HG03442 (cell line): ENCODE data around the gene EMP2.
A peak's percentile ranks its signal among the peaks of the same experiment; 100 is the strongest.
"Not testable (repeated sequence)": the region's sequence is repeated elsewhere in the genome, so short reads cannot be mapped to it uniquely, and the experiment has no call there.

Experiments used
- ATAC-seq: cut with Tn5 transposase; IDR thresholded peaks from one replicate; pipeline ENCODE4 v1.9.1; 2021; ENCODE audit warnings: mild to moderate bottlenecking, moderate library complexity; ENCODE audit not compliant: unreplicated experiment

The EMP2 gene

DNA sequence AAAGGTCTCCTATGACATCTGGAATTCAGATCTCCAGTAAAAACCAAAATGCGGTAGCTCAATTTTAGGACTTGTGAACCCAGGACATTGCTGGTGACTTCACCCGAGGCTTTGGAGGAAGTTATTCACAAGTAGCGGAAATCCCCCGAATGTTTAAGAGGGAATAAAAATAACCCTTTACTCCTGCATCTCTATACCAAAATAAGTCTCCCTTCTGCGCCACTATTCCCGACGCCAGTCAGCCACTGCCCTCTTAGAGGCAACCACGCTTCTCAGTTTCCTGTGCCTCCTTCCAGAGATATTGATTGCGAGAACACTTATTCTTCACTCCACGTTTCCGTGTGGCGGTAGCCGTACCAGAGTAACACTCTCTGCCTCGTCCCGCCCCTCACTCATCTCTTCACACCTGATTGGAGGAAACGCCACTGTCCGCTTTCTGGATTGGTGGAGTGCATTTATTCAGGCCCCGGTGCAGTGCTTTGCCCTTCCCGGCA, 27.4 kb downstream of the EMP2 start:
- ATAC-seq, result peak; percentile 94

DNA sequence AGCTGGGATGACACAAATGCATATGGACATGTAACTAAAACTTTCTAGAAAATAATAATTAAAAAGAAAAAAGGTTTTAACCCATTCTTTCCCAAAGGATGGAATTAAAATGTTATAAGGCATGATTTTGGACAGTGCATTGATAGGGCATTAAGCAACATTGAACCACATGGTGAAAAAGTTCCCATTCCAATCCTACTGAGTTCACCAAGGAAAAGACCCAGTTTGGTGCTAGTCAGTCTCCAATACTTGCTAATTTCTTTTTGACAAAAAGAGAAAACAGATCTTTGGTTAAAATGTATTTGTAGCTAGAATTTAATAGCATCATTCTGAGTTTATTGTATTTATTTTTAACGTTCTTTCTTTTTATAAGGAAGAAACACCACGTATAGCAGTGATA, 28.1 kb downstream of the EMP2 start:
- ATAC-seq, result no peak

DNA sequence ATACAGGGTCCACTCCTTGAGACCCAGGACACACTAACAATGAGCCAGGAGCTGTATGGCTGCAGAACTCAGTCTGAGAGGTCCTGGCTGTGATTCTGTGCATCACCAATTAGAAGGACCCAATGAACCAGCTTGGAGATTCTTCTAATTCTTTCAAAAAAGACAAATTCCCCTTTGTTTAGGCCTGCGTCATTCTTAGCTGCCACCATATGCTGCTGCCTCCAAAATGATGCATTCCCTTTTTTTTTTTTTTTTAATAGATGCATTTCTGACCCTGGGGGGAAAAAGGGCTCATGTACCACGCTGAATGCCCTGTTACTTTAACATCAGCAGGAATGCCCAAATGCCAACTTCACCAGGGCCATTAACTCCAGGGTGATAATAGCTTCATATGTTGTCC, 28.5 kb downstream of the EMP2 start:
- ATAC-seq, result no peak

DNA sequence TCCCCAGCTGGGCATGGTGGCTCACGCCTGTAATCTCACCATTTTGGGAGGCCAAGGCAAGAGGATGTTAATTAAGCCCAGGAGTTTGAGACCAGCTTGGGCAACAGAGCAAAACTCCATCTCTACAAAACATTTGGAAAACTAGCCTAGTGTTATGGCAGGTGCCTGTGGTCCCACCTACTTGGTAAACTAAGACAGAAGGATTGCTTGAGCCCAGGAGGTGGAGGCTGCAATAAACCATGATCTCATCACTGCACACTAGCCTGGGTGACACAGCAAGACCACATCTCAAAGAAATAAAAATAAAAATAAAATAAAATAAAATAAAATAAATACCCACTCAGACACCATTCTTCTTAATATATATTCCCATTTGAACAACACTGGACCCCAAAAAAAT, 32.0 kb downstream of the EMP2 start:
- no peak for ATAC-seq

DNA sequence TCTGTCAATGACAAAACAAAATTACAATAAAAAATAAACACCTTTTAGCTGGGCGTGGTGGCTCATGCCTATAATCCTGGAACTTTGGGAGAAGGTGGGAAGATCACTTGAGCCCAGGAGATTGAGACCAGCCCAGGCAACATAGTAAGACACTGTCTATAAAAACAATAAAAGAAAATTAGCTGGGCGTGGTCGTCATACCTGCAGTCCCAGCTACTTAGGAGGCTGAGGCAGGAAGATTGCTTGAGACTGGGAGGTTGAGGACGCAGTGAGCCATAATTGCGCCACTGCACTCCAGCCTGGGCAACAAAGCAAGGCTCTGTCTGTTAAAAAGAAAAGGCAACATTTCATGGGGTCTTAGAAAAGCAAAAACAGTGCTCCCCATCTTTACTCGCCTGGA, 32.7 kb downstream of the EMP2 start:
- no peak for ATAC-seq

DNA sequence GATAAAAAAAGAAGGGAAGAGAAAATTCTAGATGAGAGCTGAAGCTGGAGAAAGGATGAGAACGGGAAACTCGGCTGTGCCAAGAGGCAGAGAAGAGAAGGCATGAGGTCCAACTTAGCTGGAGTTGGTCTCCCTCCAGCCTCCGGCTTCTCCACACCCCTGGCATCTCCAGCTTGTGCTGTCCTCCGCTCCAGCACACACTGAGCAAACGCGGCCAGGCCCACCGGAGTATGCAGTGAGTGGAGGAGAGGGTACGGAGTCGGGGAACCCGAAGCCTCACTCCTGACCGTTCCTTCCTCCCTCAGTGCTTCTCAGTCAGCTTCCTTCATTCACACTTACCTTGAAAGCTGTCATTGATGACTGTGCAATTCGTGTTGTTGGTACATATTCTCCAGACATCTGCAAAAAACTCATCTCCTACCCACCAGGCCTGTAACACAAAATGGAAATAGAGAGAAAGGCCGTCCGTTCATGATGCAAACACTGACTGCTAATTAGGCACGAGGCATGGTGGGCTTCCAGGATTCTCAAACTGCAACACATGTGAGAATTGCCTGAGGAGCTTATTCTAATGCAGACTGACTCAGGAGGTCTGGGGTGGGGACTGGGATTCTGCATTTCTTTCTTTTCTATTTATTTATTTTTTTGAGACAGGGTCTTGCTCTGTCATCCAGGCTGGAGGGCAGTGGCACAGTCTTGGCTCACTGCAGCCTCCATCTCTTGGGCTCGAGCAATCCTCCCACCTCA, 37.0 kb downstream of the EMP2 start:
- no peak for ATAC-seq

DNA sequence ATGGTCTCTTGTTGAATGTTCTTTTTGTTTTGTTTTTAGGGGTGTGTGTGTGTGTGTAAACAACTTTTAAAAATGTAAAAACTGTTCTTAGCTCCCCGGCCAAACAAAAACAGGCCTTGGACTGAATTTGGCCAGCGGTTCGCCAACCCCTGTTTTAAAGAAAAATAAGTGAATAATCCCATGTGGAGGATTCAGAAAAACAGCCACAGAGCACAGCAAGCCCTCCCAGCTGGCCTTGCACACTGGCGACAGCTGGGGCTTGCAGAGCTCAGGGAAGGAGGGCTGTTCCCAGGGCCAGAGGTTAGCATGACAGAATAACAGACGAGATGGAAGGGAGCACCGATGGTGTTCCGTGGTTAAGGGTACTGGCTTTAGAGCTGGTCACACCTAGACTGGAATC, 39.0 kb downstream of the EMP2 start:
- no peak for ATAC-seq

DNA sequence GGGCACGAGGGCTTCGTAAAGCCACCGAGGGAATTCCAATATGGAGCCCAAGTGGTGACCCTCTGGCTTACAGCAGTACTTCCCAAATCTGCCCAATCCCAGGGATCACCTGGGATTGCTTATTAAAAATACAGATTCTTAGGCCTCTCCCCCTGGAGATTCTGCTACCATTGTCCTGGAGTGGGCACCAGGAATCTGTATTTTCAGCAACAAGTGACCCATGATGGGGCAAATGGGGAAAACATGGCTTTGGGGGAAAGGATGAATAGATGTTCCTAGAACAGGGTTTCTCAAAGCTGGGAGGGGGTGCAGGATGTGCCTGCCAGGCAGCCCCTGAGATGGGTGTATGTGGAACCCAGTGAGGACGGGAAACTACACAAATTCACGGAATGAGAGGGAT, 40.6 kb downstream of the EMP2 start:
- no peak for ATAC-seq

DNA sequence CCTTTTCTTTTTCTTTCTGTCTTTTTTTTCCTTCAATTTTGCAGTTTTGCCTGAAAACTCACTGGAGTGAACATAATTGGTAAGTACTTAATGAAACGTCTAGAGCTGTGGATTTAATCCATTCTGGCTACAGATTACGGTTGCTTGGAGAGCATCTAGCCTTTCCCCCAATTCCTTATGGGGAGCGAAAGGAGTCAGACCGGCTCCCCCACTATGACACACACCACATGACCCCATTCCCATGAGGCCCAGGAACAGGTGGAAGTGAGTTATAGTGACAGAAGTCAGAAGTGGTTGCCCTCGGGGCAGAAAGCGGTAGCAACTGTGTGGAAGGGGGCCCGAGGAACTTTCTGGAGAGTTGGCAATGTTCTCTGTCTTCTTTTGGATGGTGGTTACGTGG, 41.2 kb downstream of the EMP2 start:
- ATAC-seq, result no peak

DNA sequence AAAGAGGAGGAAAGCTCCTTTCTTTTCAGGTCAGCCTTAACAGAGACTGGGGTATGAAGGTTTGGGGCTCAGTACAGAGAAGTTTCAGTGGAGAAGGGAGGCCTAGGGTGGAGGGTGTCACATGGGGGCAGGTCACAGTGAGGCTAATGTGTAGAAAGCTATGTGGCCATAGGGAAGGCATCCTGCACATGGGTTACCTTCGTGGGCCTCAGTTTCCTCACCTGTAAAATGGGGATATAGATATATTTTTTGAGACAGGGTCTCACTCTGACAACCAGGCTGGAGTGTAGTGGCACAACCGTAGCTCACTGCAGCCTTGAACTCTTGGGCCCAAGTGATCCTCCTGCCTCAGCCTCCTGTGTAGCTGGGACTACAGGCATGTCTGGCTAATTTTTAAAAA, 41.8 kb downstream of the EMP2 start:
- no peak for ATAC-seq

DNA sequence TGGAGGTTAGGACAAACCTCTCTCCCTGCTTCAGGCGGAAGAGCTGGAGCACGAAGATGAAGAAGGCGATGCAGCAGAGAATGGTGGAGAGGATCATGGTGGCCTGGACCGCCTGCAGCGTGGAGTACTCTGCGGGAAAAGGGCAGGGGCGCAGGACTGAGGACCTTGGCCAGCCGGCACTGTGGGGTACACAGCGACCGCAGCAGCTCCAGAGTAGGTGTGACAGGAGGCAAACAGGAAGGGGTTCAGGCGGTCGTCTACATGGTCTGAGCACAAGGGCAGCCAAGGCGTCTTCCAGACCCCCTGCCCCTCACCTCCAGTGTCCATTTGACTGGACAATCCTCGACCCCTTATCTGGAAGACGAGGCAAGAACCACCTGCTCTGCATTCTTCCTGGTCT, 42.5 kb downstream of the EMP2 start:
- ATAC-seq, result no peak

DNA sequence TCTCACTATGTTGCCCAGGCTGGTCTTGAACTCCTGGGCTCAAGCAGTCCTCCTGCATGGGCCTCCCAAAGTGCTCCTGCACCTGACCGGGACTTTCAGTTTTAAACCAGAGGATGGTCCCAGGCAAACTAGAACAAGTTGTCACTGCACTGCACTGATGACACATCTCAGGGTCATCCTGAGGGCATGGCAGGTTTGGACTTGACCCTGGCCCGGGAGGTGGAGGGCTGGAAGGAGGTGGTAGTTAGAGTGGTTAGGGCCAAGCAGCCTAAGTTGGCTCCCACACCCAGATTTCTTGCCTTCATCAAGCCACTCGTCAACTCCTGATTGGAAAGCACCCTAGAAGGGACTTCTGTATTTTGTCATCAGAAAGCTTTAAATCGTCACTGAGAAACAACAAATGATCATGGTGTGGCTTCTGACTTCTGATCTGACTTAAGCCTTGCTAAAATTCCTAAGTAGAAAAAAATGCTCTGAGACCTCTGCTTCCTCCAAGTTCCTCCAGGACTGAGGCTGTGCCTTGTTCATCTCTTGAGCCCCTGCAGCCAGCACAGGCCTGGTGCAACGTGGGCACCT, 43.5 kb downstream of the EMP2 start:
- peak; percentile 69 for ATAC-seq

DNA sequence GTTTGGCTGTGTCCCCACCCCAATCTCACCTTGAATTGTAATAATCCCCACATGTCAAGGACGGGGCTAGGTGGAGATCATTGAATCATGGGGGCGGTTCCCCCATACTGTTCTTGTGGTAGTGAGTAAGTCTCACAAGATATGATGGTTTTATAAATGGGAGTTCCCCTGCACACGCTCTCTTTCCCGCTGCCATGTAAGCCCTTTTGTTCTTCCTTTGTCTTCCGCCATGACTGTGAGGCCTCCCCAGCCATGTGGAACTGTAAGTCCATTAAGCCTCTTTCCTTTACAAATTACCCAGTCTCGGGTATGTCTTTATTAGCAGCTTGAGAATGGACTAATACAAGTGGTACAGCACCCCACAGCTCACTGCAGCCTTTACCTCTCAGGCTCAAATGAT, 44.1 kb downstream of the EMP2 start:
- not testable (repeated sequence) for ATAC-seq

DNA sequence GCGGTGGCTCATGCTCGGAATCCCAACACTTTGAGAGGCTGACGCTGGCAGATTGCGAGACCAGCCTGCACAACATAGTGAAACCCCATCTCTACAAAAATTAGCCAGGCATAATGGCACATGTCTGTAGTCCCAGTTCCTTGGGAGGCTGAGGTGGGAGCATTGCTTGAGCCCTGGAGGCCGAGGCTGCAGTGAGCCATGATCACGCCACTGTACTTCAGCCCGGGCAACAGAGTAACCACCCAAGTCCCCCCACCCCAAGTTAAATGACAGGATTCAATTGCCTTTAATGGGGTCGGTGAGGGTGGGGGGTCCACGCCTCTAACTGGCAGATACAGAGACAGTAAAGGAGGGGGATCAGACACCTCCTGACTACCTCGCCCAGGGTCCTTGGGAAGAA, 44.9 kb downstream of the EMP2 start:
- no peak for ATAC-seq

DNA sequence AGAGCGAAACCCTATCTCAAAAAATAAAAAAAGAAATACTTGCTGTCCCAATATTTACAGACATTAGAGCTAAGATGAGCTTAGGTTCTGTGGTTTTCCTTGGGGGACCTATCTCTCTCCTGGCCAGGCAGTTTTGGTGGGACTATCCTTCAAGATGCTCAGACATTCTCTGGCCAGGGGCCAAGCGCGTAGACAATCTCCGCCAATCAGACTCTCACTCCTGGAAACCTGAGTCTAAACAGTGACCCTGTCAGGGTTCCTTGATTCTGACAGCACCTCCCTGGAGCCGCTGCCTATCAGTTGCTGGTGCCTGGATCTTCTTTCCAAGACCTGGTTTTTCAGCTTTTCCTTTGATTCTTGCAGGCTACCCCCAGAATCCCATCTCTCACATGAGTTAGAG, 45.6 kb downstream of the EMP2 start:
- ATAC-seq, result no peak

DNA sequence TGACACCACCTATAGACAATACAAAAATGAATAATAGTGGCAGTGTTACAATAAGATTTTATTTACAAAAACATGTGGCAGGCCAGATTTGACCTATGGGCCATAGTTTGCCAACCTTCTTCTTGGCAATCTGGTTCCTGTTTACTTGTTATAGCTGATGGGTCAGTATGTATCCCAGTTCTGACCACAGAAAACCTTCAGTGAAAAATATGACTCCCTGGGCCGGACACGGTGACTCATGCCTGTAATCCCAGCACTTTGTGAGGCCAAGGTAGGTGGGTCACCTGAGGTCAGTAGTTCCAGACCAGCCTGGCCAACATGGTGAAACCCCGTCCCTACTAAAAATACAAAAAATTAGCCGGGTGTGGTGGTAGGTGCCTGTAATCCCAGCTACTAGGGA, 46.8 kb downstream of the EMP2 start:
- ATAC-seq, result not testable (repeated sequence)

DNA sequence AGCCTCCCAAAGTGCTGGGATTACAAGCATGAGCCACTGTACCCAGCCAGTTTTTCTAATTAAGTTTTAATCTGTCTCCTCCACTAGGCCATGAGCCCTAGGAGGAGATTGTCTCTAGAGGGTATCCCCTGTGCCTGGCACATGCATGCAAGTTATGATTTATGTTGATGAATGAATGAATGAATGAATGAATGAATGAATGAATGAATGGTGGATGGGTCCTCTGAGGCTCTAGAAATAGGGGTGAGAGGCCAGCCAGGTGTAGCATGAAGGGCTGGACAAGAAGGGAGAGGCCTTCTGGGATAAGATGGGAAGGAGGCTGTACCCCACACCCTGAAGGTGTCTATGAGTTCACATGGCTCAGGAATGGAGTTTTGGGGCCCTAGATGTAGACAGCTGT, 48.8 kb downstream of the EMP2 start:
- no peak for ATAC-seq

DNA sequence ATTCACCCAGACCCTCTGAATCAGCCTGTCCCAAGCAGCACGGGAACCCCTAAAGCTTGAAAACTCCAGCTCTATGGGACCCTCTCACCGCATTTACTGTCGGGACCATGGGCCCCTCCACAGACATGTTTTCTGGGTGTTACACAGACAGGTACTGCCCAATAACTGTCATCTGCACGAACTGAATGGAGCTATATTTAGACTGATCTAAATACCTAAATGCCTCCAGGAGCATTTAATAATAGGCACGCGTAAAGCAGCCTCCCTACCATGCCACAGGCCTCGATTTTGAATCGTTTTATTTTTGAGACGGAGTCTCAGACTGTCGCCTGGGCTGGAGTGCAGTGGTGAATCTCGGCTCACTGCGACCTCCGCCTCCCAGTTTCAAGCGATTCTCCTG, 49.7 kb downstream of the EMP2 start:
- ATAC-seq, result no peak

DNA sequence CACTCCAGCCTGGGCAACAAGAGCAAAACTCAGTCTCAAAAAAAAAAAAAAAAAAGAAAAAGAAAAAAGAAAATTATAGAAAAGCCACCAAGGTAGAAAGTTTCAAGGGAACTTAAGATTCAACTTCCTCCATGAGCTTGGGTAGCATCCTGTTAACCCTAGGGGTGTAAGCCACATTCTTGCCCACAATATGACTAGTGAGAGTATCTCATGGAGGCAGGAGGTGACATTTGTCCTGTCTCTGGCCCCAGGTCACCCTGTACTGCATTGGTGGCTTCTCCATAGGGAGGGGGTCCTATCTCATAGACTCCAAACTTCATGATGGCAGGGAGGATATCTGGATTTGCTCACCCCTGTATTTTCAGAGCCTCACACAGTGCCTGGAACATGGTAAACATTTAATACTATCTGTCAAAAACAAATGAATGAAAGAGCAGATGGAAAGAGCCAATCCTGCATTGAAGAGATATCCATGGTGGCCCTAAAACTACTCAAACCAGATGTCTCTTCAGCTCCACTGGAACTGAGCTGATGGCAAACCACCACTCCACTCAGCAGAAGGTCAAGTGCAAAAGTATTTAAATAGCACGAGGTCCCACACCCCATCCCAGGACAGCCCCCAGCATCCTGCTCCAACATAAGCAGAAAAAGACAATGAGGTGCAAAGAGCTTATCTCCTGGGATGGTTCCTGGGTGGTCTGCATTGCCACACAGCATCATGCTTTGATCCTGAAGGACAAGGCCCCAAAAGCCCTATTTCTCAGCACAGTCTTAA, 50.3 kb downstream of the EMP2 start:
- no peak for ATAC-seq

DNA sequence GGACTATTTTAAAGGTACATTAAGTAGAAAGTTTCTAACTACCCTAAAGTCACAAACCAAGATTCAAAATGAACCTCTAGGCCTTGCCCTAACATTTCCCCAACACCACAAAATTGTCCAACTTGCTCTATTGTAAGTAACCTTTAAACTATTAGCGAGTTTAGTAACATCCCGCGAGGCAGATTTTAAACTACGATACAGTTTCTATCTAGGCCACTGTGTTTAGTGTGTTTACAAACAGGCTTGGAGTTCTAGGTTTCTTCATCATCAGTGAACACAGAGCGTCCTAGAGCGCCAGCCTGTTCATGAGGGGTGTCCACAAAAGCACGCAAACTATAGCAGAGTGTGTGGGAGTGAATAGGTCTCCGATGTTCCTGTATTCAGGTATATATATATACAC, 51.8 kb downstream of the EMP2 start:
- ATAC-seq, result no peak

DNA sequence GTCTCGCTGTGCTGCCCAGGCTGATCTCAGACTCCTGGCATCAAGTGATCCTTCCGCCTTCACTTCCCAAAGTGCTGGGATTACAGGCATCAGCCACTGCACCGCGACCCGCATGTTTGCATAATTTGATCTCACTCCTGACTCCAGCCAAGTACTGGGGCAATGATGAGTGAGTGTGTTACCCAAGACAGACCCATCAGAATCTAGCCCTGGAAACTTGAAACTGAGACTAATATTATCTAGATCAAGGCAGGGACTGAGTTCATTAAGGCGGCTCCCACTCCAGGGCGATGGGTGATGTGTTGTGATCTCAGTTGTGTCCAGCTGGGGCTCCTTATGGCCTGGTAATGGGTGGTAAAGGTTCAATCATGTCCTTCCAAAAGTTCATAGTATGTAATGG, 53.4 kb downstream of the EMP2 start:
- ATAC-seq, result no peak

DNA sequence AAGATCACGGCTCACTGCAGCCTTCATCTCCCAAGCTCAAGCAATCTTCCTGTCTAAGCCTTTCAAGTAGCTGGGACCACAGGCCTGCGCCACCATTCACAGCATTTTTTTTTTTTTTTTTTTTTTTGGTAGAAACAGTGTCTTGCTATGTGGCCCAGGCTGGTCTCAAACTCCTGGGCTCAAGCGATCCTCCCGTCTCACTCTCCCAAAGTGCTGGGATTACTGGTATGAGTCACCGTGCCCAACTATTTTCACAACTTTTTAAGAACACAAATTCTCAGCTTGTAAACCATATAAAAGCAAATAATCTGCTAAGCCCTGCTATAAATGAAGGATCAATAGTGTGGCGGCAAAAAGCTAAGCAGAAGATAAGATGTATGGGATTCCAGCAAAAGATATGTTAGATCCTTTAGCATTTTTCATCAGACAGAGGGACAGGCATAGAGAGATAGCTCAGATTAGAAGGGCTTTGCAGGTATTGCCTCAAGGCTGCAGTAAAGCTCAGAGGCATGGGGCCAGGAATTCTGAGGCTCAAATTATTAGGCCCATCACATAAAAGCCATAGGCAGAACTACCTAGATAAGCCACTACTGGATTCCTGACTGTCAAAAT, 55.1 kb downstream of the EMP2 start:
- no peak for ATAC-seq
